HG03571 (cell line): ENCODE results near the gene KCNMB2.

Experiments used
- ATAC-seq: cut with Tn5 transposase; IDR thresholded peaks from one replicate; pipeline ENCODE4 v1.9.1; 2021; ENCODE audit not compliant: unreplicated experiment

KCNMB2 gene

DNA sequence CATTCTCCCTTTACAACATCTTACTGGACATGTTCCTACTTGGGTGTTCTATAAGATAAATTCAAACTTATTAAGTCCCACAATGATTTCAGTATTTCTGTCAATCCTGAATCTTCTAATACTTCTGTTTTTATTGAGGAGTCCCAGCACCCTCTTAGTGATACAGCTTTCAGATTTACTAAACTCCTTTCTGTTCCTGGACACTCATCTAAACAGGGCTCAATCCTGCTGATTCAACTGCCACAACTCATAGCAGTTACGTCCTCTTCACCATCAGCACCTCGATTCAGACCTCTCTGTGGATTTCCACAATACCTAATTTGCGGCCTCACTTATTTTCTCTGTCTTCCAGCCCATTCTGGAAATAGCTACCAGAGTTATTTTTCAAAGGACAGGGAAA is 101.6 kb downstream of the KCNMB2 start:
- ATAC-seq = no peak

- ATAC-seq = no peak
Measured at GRCh38 chr3:178645503-178645902, 109.3 kb downstream of the KCNMB2 start.

DNA sequence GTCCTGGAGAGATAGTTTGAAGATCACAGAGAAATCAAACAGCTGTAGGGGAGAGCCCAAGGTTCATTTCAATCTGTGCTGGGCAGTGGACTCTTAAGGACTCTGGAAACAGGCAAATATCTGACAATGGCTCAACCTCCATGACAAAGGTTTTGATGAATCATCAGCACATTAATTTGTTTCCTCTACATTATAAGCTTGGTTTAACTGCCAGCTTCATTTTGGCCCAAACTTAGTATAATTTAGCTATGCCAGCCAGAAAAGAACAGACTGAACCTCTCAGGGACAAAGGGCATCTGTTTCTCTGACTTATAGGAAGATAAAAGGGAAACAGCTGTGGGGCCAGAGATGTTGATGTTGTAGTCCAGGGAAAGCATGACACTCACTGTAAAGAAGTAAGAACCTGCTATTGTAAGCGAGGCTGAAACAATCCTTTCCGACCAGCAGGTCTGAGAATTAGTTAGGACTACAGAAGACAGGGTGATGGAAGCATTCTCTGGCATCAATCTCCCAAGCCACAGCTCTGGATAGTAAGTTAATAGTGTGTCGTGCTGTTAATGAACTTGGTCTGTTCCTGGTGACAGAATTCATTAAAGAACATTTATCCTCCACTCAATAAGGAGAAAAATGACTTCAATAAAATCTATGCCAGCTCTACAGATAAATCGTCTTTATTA is 110.1 kb downstream of the KCNMB2 start:
- ATAC-seq = no peak

- no peak for ATAC-seq
Measured at GRCh38 chr3:178655488-178655887, 119.3 kb downstream of the KCNMB2 start.

DNA sequence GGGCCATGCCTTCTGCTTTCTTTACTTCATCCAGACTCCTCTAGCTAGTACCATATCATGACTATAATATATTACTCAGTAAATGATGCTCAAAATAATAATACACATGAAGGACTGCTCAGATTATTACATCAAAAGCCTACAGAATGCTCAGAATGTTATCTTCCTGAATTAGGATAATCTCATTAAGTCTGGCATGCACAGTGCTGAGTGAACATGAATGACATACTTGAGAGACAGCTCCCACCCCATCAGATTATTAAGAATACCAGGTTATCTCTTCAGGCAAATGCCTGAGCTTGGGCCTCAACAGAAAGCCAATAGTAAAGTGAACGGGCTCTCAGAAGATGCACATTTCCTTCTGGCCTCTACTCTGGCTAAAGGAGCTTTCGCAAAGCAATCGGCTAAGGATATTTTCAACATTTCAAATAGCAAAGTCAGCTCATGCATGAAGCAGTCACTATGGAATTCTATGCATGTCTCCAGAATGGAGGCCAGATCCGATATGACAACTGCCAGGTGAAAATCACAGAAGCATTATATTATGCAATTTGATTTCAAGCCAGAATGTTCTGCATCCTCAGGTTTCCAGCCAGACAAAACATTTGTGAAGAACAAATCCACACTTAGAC is 122.6 kb downstream of the KCNMB2 start:
- ATAC-seq = no peak

- no peak for ATAC-seq
Measured at GRCh38 chr3:178663201-178663934, 127.1 kb downstream of the KCNMB2 start.

DNA sequence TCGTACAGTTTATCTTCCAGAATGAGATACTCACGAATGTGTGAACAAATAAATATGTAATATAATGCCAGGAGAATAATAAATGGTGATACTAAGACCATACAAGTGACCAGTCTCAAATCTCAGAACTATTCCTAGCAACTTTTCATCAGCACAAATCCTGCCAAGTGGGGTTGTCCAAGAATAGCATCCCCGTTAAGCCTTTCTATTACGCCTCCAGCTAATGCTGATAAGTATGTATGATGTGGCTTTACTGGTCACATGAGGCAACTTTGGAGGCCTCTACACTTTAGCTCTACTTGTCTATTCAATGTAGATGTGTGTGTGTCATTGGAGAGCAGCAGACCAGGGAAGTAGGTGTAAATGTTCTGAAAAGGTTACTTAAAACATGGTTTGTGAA is 129.5 kb downstream of the KCNMB2 start:
- no peak for ATAC-seq

DNA sequence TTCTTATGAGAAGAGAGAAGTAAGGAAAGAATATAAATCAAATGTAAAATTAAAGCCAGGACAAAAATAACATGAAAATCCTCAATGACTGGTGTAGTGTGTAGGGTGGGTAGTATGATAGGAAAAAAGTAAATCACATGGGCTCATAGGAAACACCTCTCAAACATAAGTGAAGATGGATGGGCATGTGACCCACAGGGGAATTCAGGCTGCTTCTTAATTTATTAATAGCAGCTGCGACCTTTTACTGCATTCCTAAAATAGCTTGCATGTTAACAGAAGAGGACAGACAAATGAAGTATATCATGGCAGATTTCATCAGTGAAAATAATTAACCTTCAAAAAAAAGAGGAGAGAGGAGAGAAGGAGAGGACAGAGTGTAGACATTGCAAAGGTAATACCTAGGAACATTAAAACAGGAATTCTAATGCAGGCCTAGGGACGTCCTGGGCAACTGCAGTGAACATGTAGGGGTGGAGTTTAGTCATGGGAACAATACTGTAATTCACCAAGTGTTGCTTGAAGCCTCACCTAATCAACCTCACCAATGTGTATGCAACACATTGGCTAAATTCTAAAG is 132.9 kb downstream of the KCNMB2 start:
- no peak for ATAC-seq

DNA sequence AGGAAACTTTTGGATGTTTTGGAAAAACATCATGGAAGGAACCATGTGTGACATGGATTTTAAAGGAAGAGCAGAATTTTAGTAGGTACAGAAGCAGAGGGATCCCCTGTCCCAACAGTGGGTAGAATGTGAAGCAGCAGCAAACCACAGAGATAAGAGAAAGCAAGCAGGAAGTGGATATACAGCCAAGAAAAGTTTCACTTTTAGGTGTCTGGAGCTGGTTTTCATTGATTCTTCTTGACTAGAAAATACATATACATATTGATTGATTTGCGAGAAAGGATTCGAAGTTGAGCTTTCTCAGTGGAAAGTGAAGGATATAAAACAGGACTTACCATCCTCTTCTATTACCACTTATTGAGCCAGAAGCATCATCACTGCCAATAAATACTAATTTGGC is 133.5 kb downstream of the KCNMB2 start:
- peak; percentile 57 for ATAC-seq

- no peak for ATAC-seq
Measured at GRCh38 chr3:178671377-178671776, 135.1 kb downstream of the KCNMB2 start.

DNA sequence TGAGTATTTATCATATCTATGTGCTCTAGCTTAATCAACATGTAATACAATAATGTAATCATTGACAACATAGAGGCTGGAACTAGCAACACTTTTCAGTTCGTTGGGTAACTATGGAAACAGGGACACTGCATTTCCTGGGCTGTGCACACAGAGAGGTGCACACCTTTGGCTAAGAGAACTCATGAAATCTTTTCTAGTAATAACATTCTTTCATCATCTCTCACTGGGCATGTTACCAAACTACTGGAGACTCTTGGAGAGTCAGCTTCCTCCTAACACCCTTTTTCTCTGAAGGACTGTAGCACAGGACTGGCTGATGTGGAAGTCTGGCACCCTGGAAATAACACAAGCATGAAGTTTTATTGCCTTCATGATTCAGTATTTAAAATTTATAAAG is 135.6 kb downstream of the KCNMB2 start:
- no peak for ATAC-seq

DNA sequence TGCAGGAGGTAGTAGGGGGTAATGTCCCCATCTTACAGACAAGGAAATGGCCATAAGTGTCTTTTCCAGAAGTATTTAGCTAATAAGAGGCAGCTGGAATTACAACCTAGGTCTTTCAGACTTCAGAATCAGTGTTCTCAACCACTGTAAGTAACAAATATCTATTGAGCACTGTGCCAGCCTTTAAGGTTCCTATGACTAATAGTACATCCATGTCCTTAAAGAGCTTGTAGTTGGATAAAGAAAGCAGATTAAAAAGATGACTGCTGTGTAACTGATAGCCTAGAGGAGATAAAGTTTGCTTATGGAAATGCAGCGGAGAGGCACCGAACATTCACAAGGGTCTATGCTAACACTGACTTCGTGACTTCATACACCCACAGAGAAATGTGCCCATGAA is 136.0 kb downstream of the KCNMB2 start:
- no peak for ATAC-seq

GRCh38 chr3:178673529-178673928 is 137.3 kb downstream of the KCNMB2 start:
- ATAC-seq = no peak

GRCh38 chr3:178676077-178676476 is 139.8 kb downstream of the KCNMB2 start:
- ATAC-seq = no peak

- ATAC-seq = peak; percentile 59
Measured at GRCh38 chr3:178676942-178677790, 140.9 kb downstream of the KCNMB2 start.

DNA sequence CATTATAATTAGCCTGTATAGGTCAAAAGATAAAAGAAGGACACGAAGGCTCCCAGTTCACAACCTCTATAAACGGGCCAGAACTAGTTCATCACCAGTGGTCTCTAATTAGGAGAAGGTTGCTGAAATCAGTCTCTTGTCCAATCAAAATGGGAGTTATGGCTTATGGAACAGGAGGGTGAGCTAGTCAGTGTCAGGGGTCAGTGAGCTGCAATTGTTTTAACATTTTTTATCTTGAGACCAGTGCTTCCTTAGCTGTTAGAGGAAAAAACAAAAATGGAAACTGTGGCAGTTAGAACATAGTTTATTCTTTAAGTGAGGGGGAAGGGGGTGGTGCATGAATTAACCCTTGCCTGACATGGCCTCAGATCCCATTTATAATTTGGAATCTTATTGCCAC is 141.7 kb downstream of the KCNMB2 start:
- ATAC-seq = no peak

- ATAC-seq = no peak
Measured at GRCh38 chr3:178680037-178680436, 143.8 kb downstream of the KCNMB2 start.

DNA sequence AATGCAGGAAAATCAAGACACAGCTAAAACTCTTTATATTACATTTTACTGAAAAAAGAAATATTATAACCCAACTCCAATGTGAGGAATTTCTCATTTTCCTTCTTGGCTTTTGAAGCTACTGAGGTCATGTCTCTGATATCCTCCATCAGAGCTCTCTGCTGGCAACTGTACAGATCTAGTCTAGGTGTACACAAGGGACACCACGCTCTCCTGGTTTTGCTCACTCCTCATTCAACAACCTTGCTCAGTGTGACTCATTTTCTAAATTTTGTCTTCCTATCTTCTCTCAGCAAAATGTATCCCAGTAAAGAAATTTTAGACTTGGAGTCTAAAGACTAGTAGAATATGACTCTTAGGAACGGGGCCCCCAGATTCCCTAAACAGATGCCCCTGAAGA is 144.3 kb downstream of the KCNMB2 start:
- ATAC-seq = no peak

- ATAC-seq = peak; percentile 59
Measured at GRCh38 chr3:178684881-178685590, 148.8 kb downstream of the KCNMB2 start.

GRCh38 chr3:178685591-178685906 is 149.3 kb downstream of the KCNMB2 start:
- peak; percentile 73 for ATAC-seq
